HepG2 (cell line): ENCODE results near the gene ZBTB46. TPM values are rescaled to one million over a fixed set of nuclear protein-coding genes. Genes with fewer than 3 reads are reported as not detected.

Experiments used
- ATF7 ChIP-seq, 2 experiments: fragments of 450-650 bp in 1 of 2; sonication (generic) in 1 of 2; formaldehyde crosslinking in 1 of 2; IDR thresholded peaks; 2 replicates each; pipeline versions ENCODE4 v1.4.0 to v1.6.1; 2016 to 2020; ENCODE audit warnings: antibody characterized with exemption in 1 of 2, mild to moderate bottlenecking in 1 of 2, missing genetic modification reagents in 1 of 2
- CENPT ChIP-seq: sonication (generic); formaldehyde crosslinking; IDR thresholded peaks from 2 replicates; pipeline ENCODE4 v1.8.0; 2022; ENCODE audit warnings: low read depth, mild to moderate bottlenecking, moderate library complexity, missing genetic modification reagents
- FOXO4 ChIP-seq: sonication (generic); formaldehyde crosslinking; conservative IDR thresholded peaks from 2 replicates; pipeline ENCODE4 v1.8.1; 2023; ENCODE audit warnings: missing genetic modification reagents
- HOXD1 ChIP-seq: sonication (generic); formaldehyde crosslinking; IDR thresholded peaks from 2 replicates; pipeline ENCODE4 v1.5.0; 2020; ENCODE audit warnings: missing genetic modification reagents
- LCORL ChIP-seq, 2 experiments: fragments of 450-650 bp in 1 of 2; sonication (generic) in 1 of 2; formaldehyde crosslinking in 1 of 2; IDR thresholded peaks; 2 replicates each; pipeline versions ENCODE4 v1.5.0 to v1.6.1; 2017 to 2020; ENCODE audit warnings: antibody characterized with exemption in 1 of 2, missing genetic modification reagents in 1 of 2
- MYC ChIP-seq: sonication (generic); formaldehyde crosslinking; IDR thresholded peaks from 2 replicates; pipeline ENCODE4 v1.9.0; 2021; ENCODE audit warnings: missing genetic modification reagents, borderline replicate concordance
- PLRG1 ChIP-seq: fragments of 450-650 bp; conservative IDR thresholded peaks from 2 replicates; pipeline ENCODE4 v1.6.1; 2016
- RELA ChIP-seq: sonication (generic); formaldehyde crosslinking; IDR thresholded peaks from 2 replicates; pipeline ENCODE4 v1.4.0; 2020; ENCODE audit warnings: missing genetic modification reagents
- ZBTB14 ChIP-seq: sonication (generic); formaldehyde crosslinking; IDR thresholded peaks from 2 replicates; pipeline ENCODE4 v1.4.0; 2020; ENCODE audit warnings: missing genetic modification reagents
- ZBTB3 ChIP-seq: sonication (generic); formaldehyde crosslinking; IDR thresholded peaks from 2 replicates; pipeline ENCODE4 v1.4.0; 2020; ENCODE audit warnings: low read depth, mild to moderate bottlenecking, moderate library complexity, missing genetic modification reagents, borderline replicate concordance
- ZFP36L1 ChIP-seq: sonication (generic); formaldehyde crosslinking; IDR thresholded peaks from 2 replicates; pipeline ENCODE4 v1.8.0; 2022; ENCODE audit warnings: mild to moderate bottlenecking, missing genetic modification reagents, moderate library complexity
- ZFP90 ChIP-seq: sonication (generic); formaldehyde crosslinking; IDR thresholded peaks from 2 replicates; pipeline ENCODE4 v1.8.0; 2022; ENCODE audit warnings: missing genetic modification reagents, mild to moderate bottlenecking, inconsistent platforms, borderline replicate concordance
- ZFY ChIP-seq: sonication (generic); formaldehyde crosslinking; IDR thresholded peaks from 2 replicates; pipeline ENCODE4 v1.4.0; 2020; ENCODE audit warnings: missing genetic modification reagents
- ZHX1 ChIP-seq: sonication (generic); formaldehyde crosslinking; IDR thresholded peaks from 2 replicates; pipeline ENCODE4 v1.8.1; 2022; ENCODE audit warnings: low read depth, mild to moderate bottlenecking, missing genetic modification reagents
- ZMAT5 ChIP-seq: sonication (generic); formaldehyde crosslinking; IDR thresholded peaks from 2 replicates; pipeline ENCODE4 v1.5.0; 2020; ENCODE audit warnings: mild to moderate bottlenecking, low read depth, missing genetic modification reagents, borderline replicate concordance
- ZNF282 ChIP-seq: fragments of 450-650 bp; IDR thresholded peaks from 2 replicates; pipeline ENCODE4 v1.6.1; 2018; ENCODE audit not compliant: partially characterized antibody
- ZNF430 ChIP-seq: sonication (generic); formaldehyde crosslinking; IDR thresholded peaks from 2 replicates; pipeline ENCODE4 v1.9.0; 2021; ENCODE audit warnings: mild to moderate bottlenecking, missing genetic modification reagents
- ZNF512 ChIP-seq: sonication (generic); formaldehyde crosslinking; IDR thresholded peaks from 2 replicates; pipeline ENCODE4 v1.4.0; 2020; ENCODE audit warnings: mild to moderate bottlenecking, missing genetic modification reagents
- ZNF703 ChIP-seq: sonication (generic); formaldehyde crosslinking; IDR thresholded peaks from 2 replicates; pipeline ENCODE4 v1.5.1; 2020; ENCODE audit warnings: missing genetic modification reagents, mild to moderate bottlenecking, moderate library complexity, borderline replicate concordance
- ZNF772 ChIP-seq: sonication (generic); formaldehyde crosslinking; IDR thresholded peaks from 2 replicates; pipeline ENCODE4 v1.5.0; 2020; ENCODE audit warnings: mild to moderate bottlenecking, missing genetic modification reagents
- polyA plus RNA-seq, 8 experiments: library from polyadenylated mRNA; depleted of rRNA in 3 of 8; stranded (reverse) in 7 of 8; unstranded in 1 of 8; fragments of >200 nt; fragmentation: Illumina TruSeq in 4 of 8; extraction: Trizol in 4 of 8; gene quantifications; 2 replicates each; pipeline versions ENCODE4 v1.2.1 to v1.2.3, GENCODE V29; 2011 to 2016; ENCODE audit warnings: low read depth in 4 of 8, missing spikeins in 1 of 8, mixed read lengths in 1 of 8; ENCODE audit not compliant: insufficient read depth in 1 of 8
- total RNA-seq, 5 experiments: library from RNA; depleted of rRNA; stranded (reverse); fragments of >200 nt; fragmentation: Illumina TruSeq; extraction: Trizol; gene quantifications; 2 replicates each; pipeline ENCODE4 v1.2.3, GENCODE V29; 2016; ENCODE audit warnings: low read depth in 1 of 5

Gene ZBTB46
- total and polyA plus RNA-seq, 2 of the 13 experiments (the other 11 are each of a cell fraction or from before 2014, with no cell fraction given), result 1.6 to 13.5 TPM

GRCh38 chr20:63831993-63832686 lies 1.1 kb upstream of the ZBTB46 start (continued):
- TF ChIP-seq ZHX1 (CRISPR knock-in tag) (no peak), LCORL (IDR thresholded peaks at IDR 0.05) (no peak), LCORL (CRISPR knock-in tag; IDR thresholded peaks at IDR 0.05) (peak; percentile 76), PLRG1 (no peak), ZNF282 (no peak), ZNF703 (CRISPR knock-in tag) (peak; percentile 87; the same call in 1 of the 2 replicates), CENPT (CRISPR knock-in tag) (0 out of 2 replicates have a peak, but pooled peaks have one; percentile 66), ATF7 (IDR thresholded peaks at IDR 0.05) (no peak), ATF7 (CRISPR knock-in tag; IDR thresholded peaks at IDR 0.05) (no peak; the same call in 1 of the 2 replicates), ZFP90 (0 out of 2 replicates have a peak, but pooled peaks have one; percentile 36), HOXD1 (CRISPR knock-in tag) (peak; percentile 86; the same call in 1 of the 2 replicates), ZFP36L1 (CRISPR knock-in tag) (no peak), ZNF772 (CRISPR knock-in tag) (peak; percentile 15; the same call in 1 of the 2 replicates), RELA (CRISPR knock-in tag) (no peak; the same call in 1 of the 2 replicates), ZBTB3 (CRISPR knock-in tag) (no peak), FOXO4 (CRISPR knock-in tag) (no peak), ZBTB14 (CRISPR knock-in tag) (peak; percentile 87), ZNF512 (CRISPR knock-in tag) (peak; percentile 55; the same call in 1 of the 2 replicates), MYC (peak; percentile 71), ZNF430 (peak; percentile 53; the same call in 1 of the 2 replicates), ZMAT5 (no peak), ZFY (CRISPR knock-in tag) (peak; percentile 87)
